Measurements from ENCODE around the gene GRK5.

- TF ChIP-seq CTCF (IDR thresholded peaks at IDR 0.05 in 4 of 5, conservative IDR thresholded peaks at IDR 0.05 in 1 of 5) (no peak), POLR2A (IDR thresholded peaks at IDR 0.05) (no peak)
Measured at GRCh38 chr10:119331061-119331460, 123.7 kb downstream of the GRK5 start.
